Raji (cell line): ENCODE results near the gene GABRE.

Experiments used
- POLR2A ChIP-seq: IDR thresholded peaks from 2 replicates; pipeline ENCODE4 v1.6.1; 2011; ENCODE audit warnings: low read depth, low read length, control low read depth; ENCODE audit not compliant: insufficient read depth

The GABRE gene

GRCh38 chrX:151975228-151975593 is 735 bp upstream of the GABRE start:
- TF ChIP-seq POLR2A, result no peak

- no peak for TF ChIP-seq POLR2A
Observed at GRCh38 chrX:151973851-151974335, 583 bp downstream of the GABRE start.

- TF ChIP-seq POLR2A, result no peak
Observed at GRCh38 chrX:151973060-151973661, 1.3 kb downstream of the GABRE start.

- no peak for TF ChIP-seq POLR2A
Observed at GRCh38 chrX:151970661-151971060, 3.8 kb downstream of the GABRE start.

- no peak for TF ChIP-seq POLR2A
Observed at GRCh38 chrX:151970027-151970426, 4.4 kb downstream of the GABRE start.

GRCh38 chrX:151966236-151966635 is 8.2 kb downstream of the GABRE start:
- no peak for TF ChIP-seq POLR2A

- TF ChIP-seq POLR2A, result no peak
Observed at GRCh38 chrX:151962034-151962433, 12.4 kb downstream of the GABRE start.

GRCh38 chrX:151958101-151958500 is 16.4 kb downstream of the GABRE start:
- no peak for TF ChIP-seq POLR2A

GRCh38 chrX:151954730-151955129 is 19.7 kb downstream of the GABRE start:
- no peak for TF ChIP-seq POLR2A

GRCh38 chrX:151938172-151938571 is 36.3 kb downstream of the GABRE start:
- no peak for TF ChIP-seq POLR2A

- TF ChIP-seq POLR2A, result no peak
Observed at GRCh38 chrX:151935358-151935757, 39.1 kb downstream of the GABRE start.

GRCh38 chrX:151929126-151929525 is 45.4 kb downstream of the GABRE start:
- no peak for TF ChIP-seq POLR2A

- no peak for TF ChIP-seq POLR2A
Observed at GRCh38 chrX:151923648-151924047, 50.8 kb downstream of the GABRE start.

- TF ChIP-seq POLR2A, result no peak
Observed at GRCh38 chrX:151922692-151923091, 51.8 kb downstream of the GABRE start.

- TF ChIP-seq POLR2A, result no peak
Observed at GRCh38 chrX:151921866-151922265, 52.6 kb downstream of the GABRE start.

- TF ChIP-seq POLR2A, result no peak
Observed at GRCh38 chrX:151921292-151921691, 53.2 kb downstream of the GABRE start.

- no peak for TF ChIP-seq POLR2A
Observed at GRCh38 chrX:151920530-151920929, 53.9 kb downstream of the GABRE start.
